Middle frontal gyrus (tissue), 1 donor: ENCODE measurements around the gene EXOSC7.

ENCODE experiments used
- DNase-seq: peaks from one replicate; pipeline ENCODE4 v3.0.0-alpha.2; 2015; ENCODE audit warnings: low spot score; ENCODE audit errors: extremely low spot score

Gene EXOSC7

DNA sequence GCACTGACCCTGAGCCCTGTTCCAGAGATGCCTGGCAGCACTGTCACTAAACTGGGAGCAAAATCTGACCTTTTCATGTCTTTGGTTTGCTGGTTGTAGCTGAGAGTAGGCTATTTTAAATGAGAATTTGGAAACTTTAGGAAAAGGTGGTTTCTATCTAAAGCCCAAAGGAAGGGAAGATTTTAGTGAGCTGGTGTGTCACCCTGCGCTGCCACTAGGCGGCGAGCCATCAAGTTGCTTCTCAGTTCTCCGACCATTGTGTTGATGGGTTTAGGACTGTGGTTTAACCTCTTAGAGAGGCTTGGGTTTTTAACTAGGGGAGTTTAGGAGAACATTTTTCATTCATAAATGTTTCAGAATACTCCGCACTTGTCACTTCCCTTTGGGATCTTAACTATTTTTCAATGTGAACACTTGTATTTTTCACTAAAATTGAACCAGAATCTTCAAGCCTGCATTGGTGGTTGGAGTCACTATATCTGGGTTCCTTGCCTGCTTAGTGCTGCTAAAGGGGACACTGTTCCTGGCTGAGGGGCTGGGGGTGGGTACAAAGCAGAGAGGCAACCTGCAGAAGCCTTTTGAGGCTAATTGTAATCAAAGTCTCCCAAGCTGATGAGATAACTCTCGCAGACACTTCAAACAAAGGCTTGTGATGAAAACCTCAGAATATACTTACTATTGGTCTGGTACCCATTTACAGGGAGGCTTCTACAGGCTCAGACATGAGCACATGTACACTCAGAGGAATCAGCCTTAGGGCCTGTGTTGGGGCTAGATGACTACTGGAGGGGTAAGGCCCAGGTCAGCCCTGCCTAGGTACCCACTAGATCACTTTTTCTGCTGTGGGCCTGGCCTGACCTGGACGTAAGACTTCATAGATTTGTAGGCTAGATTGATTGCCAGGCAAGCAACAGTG, 16.8 kb downstream of the EXOSC7 start:
- DNase-seq = no peak

DNA sequence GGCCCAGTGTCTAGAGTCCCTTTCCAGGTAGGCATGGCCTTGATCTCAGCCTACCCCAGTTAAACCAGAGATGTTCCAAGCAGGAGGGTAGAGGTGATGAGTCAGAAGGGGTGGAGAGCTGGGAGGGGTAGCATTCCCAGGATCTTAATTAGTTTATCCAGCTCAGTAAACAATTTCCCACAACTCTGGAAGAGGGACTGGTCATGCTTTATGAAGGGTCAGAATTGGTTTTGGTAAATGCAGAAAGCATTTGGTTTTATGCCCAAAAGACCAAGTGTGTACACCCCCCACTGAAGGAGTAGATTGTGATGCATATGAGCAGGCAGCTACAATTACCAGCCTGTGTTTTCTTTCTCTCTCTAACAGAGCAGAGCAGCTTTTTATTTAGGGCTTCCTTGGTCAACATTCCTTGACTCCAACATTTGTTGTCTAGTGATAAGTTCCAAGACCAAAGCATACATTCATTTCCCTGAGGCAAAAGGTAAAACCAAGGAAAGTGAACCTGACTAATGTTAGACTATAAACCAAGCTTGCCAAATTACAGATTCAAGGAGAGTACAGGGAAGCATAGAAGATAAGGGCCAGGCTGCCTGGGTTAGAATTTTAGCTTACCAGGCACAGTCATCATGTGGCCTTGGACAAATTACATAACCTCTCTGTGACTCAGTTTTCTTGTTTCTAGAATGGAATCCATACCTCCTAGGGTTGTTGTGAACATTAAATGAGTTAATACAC, 17.6 kb downstream of the EXOSC7 start:
- no peak for DNase-seq

DNA sequence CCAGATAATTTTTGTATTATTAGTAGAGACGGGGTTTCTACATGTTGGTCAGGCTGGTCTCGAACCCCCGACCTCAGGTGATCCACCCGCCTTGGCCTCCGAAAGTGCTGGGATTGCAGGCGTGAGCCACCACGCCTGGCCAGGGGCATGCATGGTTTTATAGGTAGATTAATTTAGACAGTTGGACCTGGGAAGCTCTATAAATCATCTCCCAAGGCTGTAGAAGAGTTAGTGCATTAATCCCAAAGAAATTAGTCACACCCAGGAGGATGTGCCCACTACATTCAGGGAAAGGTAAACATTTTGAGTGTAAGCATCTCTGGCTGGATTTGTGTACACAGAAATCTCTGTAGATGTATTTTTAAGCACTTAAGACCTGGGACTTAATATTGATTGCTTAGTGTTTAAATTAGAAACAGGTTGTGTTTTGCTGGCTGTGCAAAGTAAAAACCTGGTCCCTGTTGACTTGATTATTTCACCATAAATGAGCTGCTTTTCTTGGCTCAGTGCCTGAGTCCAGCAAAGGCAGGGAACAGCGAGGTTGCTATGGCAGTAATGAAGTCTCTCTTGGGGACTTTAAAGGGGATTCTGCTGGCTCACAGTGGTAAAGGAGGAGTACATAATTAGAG, 19.2 kb downstream of the EXOSC7 start:
- no peak for DNase-seq

DNA sequence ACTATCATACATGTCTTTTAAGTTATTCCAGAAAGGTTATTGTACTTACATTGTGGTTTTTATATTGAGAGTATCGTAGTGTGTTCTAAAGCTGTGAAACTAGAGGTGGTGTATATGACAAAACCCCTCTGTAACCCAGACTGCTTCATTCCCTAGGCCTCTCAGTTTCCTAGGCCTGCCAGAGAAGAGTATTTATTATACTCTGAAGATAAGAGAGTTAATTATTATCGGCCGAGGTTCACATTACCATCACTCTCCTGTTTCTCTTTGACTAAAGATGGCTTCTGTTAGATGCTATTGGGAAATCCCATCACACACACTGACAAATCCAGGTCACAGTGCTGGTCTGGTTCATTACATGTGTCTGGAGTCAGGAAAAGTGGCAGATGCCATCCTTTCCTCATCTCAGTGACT, 20.5 kb downstream of the EXOSC7 start:
- DNase-seq = no peak

DNA sequence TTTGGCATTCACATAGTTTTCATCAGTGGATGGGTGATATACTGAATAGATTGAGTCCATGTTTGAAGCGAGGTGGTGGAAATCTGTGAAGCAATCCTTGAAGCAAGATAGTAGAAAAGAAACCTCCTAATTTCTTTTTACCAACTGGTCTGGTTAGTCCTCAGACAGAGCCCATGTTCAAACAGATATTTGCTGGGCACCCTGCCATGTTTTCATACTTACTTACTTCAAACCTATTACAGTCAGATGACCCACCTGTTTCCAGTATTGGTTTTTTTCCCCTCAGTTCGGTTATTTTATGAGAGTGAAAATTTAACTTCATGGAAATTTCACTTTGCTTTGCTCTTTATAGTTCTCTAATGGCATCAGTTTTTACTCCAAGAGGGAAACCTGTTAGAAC, 23.7 kb downstream of the EXOSC7 start:
- no peak for DNase-seq

DNA sequence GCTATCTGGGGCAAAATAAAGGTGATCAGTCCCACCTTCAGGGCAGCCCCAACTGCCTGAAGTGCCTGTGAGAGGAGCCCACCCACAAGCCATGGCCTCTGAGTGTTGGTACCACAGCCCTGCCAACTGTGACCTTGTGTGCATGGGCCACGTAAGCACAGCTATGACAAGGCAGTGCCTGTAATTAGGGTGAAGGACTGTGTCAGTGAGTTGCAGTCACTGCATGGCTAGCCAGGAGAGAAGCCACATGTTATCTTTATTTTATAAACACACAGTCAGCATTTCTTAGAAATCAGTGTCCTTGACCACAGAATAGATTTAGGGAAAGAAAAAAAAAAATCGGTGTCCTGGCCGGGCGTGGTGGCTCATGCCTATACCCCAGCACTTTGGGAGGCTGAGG, 24.8 kb downstream of the EXOSC7 start:
- no peak for DNase-seq

DNA sequence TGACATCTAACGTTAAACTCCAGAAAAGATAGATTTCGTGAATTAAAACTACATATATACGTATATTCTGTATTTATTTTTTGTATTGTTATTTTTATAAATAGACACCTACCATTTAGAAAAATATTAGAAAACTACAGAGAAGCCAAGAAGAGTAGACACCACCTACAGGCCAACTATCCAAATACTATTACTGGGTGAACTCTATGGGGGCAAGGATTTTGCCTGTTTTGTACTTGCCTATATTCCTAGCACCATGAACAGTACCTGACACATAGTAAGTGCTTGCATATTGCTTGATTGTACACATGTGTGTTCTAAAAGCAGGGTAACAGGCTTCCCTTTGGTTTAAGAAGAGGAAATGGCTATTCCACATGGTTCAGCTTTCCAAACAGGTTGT, 25.7 kb downstream of the EXOSC7 start:
- DNase-seq = no peak

DNA sequence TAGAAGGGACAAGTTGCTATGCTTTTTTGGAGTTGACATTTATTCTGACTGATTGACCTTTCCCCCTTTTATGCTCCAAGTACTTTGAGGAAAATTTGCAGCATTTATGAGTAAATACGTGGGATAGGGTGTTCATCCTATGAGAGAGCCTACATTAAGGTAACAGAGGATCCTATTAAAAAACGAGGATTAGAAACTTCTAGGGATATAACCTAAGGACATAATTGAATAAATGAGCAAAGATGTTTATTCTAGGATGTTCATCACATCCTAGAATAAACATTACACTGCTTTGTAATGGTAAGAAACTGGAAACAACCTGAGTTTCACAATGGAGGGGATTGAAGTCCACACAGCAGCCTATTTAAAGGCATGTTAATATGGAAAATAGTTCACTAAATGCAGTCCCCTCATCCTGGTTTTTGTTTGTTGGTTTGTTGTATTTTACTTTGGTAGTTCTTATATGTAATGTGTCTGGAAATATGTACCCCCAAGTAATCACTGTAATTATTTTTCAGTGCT, 26.2 kb downstream of the EXOSC7 start:
- DNase-seq = no peak

DNA sequence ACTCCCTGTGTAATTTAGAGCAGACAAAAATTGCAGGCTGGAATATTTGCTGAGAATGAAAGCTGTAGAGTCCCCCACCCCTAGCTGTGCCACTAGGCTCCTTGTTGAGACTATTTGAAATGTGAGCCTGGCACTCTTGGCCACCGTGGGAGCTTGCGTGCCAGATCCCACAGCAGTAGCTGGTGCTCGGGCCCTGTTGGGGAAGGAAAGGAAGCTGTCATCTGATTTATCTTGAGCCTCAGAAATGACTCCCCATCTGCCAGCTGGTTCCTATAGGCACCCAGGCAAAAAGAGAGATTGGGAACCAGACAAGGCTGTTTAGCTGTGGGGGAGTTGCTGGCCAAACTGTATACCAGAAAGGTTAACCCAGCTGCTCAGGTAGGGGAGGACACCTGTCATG, 26.7 kb downstream of the EXOSC7 start:
- DNase-seq = no peak

DNA sequence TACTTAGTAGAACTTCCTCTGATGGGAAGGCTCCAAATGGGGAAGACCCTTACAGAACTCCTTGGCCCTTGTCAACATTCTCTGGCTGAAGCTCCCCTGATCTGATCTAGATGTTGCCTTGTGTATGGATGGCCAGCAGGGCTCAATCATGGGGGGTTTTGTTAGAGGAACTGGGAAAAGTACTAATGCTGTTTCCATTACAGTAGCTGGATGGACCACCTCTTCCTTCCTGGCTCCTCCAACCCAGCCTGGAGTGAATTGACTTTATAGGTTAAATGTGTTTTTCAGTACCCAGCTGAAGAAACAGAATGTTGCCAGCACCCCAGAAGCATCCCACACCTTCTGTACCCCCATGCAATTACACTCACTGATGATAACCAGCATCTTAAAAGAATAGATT, 27.4 kb downstream of the EXOSC7 start:
- no peak for DNase-seq

DNA sequence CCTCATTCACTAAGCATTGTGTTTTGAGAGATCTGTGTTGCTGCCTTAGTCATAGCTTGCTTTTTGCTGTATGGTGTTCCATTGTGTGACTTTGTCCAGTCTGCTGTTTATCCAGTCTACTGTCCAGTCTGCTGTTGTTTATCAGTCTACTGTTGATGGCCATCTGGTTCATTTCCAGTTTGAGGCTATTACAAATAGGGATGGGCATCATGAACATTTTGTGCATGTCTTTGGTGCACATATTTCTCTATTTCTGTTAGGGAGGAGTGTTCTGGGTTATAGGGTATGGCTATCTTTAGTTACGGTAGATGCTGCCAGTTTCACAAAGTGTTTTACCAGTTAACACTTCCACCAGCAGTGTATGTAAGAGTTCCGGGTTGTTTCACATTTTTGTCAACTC, 27.8 kb downstream of the EXOSC7 start:
- DNase-seq = no peak

DNA sequence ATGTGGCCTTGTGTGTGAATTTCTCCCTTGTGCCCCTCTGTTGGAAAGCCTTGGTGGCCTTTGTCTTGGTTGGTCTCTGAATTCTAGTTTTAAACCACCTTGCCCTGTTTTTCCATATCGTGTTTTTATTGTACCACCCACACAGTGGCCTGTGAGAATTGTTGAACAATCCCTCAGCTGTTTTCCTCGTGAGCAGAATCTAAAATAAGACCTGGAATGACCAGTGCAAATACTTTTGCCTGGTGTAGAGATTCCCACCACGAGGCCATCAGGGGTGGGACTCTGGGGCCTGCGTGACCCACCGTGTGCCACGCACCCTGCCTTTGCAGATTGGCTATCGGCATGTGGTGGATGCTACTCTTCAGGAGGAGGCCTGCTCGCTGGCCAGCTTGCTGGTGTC, 31.0 kb downstream of the EXOSC7 start:
- no peak for DNase-seq

DNA sequence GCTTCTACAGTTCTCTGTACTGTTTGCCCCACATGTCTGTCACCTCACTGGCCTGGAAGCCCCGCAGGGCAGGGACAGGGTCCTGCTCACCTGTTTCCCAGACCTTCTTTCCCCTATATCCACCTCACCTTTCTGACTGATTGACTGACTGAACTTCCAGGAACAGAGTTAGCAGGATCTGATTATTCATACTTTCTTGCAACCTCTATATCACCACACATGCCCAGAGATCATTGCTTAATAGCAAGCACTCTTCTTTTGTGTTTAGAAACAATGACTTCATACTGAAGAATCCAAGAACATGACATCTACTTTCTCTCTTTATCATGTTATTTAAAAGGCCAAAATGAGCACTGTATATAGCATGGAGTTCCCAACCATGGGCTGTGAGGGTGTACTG, 32.1 kb downstream of the EXOSC7 start:
- no peak for DNase-seq

DNA sequence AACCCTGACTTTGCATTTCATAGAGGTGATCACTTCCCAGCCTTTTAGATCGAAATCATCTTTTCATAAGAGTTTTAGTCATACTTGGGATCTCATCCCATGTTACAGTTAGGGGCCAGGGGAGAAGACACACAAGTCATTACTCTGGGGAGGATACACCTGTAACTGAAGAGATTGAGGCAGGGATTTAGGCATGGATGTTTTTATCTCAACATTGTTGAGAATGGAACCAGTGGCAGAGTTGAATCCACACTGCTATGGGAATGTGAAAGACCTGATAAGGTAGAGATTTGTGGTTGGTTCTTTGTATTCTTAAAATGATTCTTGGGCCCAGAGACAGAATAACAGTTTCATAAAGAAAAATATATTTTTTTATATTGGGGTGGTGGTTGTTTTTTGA, 33.8 kb downstream of the EXOSC7 start:
- DNase-seq = no peak

DNA sequence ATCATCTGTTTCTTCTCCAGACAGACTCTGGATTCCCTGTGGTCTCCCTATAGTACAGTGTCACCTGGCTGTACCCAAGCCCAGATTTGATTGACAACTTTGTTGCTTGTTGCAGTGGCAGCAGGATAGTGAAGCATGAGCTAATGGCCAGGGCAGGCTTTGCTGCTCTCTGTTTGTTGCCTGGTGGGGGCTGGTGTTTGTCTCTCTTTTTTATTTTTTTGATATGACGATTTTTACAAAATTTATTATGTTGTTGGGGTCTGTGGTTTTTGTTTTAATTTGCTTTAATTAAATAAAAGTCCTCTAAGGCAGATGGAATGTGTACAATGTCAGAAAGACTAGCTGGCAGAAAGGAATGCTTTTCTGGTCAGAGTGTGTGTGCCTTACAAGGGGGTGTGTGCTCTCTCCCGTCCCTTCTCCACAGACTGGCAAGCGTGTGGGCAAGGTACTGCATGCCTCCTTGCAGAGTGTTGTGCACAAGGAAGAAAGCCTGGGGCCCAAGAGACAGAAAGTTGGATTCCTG, 34.8 kb downstream of the EXOSC7 start:
- DNase-seq = no peak

DNA sequence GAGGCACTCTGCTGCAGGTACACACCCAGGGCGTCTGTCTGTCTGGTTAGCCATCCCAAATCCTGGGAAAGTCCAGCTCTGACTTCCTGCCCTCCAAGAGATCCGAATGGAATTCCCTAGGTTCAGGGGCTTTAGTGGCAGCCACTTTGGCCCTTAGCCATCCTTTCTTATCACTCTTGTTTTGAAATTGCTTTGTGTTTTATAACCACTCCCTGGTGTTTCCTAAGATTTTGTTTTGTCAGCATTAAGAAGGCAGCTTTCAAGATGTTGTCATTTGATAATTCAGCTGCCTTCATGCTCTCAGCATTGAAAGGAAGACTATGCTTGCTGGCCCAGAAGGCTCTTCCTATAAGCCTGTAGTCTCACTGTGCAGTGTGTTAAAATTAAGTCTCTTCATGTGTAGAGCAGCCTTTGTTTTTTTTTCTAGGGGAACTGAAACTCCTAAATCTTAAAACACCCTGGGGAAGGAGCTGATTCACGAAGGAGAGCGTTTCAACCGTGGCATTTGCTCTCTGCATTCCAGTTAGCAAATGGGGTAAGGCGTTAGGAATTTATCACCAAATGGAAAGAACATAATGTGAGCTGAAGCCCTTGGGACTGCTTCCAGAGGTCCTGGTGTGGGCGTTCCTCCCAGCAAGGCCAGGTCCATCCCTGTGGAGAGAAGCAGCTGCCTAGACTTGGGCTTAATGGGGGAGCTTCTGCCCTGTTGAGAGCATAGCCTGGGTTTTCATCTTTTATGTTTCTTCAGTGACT, 35.9 kb downstream of the EXOSC7 start:
- no peak for DNase-seq

DNA sequence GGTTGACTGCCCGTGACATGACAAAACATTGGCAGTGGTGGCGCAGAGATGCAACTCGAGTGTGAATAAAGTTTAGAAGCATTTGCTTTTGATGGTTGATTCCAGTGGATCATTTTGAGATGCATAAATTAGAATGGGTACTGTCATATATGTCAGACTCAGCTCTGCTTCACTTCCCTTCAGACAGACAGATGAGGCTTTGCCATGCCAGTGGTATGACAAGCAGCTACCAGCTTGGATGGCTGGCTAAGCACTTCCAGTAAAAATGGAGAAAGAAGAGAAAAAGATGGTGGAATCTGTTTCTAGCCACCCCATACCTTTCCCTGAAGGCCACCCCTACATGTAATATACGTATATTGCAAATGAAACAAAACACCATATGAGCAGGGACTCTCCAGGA, 36.5 kb downstream of the EXOSC7 start:
- no peak for DNase-seq

DNA sequence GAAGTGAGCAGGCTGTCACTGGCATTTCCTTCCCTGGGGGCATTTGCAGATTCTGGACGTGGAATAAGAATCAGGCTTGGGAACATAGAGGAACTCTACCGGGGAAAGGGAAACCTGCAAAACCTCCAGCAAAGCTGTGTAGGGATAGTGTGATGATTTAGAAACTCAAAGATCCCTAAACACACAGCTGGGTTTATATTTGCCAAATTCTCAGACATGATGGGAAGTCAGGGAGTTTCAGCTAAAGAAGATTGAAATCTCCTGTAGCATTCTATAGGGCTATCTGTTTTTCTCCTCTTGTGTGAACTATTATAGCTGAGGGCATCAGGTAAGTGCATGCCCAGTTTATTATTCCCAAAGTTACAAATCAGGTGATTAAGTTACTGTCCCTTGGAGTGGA, 40.9 kb downstream of the EXOSC7 start:
- DNase-seq = no peak

DNA sequence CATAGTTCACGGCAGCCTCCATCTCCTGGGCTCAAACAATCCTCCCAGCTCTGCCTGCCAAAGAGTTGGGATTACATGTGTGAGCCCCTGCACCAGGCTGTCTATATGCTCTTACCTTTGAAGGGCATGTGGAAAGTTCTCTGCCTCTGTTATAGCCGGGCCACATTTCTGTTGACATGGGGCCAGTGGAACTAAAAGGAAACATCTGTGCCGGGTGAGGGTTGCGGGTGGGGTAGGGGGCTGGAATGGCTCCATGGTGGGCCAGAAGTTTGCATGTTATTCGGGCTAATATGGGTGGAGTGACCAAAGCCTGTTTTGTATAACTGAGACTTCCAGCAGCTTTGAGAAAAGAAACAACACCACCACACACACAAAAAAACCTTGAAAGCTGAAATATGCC, 41.8 kb downstream of the EXOSC7 start:
- DNase-seq = no peak

DNA sequence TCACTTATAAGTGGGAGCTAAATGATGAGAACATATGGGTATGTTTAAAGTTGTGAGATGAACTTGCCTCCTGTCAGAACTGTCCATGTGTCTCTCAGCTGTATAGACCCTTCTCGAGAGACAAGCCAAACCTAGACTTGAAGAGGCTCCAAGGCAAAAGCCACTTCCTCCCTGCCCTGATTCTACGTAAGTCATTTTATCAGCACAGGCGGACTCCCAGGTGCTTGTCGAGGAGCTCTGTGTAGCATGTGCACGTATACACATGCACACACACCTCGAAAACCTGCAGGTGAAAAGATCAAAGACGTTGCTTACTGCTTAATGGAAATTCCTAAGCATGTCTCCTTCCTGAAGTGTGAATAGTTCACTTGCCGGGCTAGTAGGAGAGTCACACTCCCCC, 44.5 kb downstream of the EXOSC7 start:
- no peak for DNase-seq
